GM21528 (cell line): Measurements from ENCODE around the gene SHB.

Source experiments
- ATAC-seq: cut with Tn5 transposase; IDR thresholded peaks from one replicate; pipeline ENCODE4 v1.9.1; 2021; ENCODE audit warnings: mild to moderate bottlenecking, moderate library complexity; ENCODE audit not compliant: unreplicated experiment, low FRiP score

The SHB gene

GRCh38 chr9:37972351-37972848 lies 96.6 kb downstream of the SHB start:
- ATAC-seq = no peak

- no peak for ATAC-seq
Observed at GRCh38 chr9:37971691-37972090, 97.3 kb downstream of the SHB start.

DNA sequence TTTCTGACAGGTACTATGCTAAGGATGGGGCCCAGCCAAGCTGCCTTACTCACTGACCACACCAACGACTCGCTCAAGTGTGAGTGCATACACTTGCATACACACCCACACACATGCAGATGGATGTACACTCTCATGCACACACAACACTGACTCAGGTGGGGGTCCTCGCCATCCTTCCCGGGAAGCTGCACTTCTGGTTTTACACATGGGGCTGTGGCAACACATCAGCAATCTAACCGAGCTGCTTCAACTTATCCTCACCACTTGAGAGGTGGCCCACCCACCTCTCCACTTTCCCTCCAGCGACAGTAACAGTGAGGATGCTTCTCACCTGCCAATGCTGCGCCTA lies 97.9 kb downstream of the SHB start:
- no peak for ATAC-seq

DNA sequence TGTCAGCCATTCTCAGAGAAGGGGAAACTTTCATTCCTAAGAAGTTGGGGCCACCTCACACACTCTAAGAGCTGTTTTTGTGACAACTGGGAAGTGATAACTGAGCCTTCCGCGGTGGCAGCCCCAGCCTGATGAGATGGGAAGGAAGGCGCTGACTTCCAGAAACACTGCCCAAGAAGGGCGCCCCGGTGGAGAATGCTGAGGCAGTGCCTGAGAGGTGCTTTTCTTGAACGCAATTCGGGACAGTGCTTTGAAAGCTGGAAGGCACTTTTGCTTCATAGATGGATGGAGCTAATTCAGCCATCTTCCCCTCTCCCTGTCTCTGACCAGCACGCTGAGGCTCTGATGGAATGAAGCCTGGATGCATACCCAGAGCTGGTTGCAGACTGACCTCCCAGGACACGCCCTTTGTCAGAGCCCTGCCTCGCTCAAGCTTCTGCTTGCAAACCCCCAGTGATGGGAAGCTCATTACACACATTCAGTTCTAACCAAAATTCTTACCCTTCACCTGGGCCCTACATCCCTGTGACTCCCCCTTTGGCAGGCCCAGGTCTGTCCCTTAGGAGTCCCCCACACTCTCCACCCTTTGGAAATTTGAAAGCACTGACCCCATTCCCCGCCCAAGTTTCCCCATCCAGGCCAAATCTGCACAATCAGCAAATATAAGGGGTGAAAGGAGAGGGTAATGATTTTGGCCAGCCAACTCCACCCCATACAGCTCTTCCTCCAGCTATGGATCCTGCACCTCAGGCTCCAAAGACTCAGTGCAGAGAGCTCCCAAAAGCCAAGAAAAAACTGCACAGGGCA lies 98.5 kb downstream of the SHB start:
- no peak for ATAC-seq

GRCh38 chr9:37969558-37970300 lies 99.3 kb downstream of the SHB start:
- no peak for ATAC-seq

DNA sequence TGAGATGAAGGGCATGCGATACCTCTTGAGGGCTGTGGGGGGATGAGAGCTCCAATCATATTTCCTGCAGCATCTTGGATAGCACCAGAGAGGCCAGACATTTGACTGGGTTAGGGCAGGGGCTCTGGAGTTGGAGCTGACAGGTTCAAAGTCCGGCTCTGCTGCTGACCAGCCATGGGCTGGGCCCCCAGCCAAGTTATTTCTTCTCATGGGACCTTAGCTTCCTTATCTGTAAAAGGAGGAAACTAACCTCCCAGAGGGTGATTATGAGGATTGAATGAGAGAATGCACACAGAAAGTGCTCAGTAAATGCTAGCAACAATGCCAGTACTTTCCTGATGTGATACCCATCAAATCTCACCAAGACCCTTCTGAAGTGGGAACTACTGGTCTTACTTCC lies 99.9 kb downstream of the SHB start:
- no peak for ATAC-seq

DNA sequence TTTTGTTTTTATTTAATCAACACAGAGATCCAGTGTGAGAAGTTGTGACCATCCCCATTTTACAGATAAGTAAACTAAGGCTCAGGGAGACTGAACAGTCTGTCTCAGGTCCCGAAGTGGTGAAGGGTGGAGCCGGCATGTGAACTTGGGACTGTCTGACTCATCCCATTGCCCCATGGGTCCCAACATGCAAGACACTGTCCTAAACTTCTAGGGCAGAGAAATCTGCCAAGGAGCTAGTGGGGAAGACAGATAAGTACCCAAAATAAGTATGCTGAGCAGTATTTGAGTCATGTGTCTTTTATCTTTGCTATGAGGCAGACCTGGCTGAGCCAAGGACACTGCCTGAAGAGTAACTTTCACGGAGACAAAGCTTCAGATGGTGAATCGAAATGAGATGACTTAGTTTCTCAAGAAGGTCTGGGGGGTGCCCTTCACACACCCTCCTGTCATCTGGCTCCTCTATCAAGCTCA lies 100.8 kb downstream of the SHB start:
- no peak for ATAC-seq

DNA sequence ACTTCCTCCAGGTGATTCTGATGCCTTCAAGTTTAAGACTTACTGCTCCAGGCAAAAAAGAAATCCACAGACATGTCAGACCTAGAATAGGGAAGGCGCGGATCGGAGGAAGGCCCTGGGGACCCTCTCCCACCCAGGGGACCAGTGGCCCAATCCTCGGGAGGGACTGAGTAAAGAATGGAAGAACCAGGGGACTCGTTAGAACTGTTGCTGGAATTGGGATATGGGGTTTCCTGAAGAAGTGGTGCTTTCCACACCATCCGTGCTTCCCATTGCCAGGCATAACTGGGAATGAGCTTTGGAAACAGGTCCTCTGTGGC lies 101.3 kb downstream of the SHB start:
- ATAC-seq = no peak

DNA sequence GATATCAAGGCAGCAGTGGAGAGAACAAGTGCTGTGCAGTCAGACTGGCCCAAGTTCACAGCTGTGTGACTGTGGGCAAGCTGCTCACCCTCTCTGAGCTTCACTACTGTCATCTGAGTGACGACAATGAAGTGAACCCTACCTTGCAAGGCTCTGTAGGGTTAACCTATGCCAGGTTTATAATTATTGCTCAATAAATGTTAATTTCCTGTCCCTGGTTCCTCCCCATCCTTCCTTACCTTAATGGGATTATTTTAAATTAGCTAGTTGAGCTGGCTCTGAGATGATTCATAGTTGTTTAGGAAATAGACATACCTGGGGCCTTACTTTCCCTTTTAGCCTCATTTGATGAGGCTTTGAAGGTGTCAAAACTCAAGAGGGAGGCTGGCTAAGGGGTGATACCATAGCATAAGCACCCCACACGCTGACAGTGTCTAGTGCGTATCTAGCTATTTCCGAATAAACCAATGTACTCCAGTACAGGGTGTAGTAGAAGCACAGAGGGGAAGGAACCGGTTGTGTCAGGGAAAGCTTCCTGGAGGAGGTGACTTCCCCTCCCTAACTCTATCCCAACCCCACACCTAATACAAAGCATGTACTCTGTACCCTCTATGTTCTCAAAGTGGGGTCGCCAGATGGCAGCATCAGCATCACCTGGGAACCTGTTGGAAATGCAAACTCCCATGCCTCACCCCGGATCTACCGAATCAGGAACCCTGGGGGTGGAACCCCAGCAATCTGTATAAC lies 101.8 kb downstream of the SHB start:
- no peak for ATAC-seq

DNA sequence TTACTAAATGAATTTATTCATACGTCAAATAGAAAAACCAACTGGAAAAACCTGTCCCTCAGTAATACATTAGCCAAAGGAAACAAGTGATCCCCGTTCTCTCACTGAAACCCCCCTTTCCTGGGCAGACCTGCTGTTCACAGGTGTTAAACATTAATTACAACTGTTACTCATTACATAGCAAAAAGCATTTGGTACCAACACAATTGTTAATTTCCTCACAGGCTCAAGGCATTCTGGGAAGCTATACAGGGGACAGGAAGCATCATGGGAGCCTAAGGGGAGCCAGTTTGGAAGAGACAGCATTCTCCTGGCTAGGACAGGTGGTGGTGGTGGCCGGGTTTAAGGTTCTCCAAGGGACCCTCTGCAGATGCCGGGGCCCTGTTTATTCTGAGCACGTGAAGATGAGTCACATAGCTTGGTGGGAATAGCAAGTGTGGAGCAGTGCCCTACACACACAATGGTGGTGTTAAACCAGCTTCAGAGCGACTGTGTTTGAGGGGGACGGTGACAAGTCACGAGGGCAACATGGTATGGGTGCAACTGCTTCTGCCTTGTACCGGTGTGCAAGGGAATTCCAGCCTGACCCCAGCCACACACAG lies 102.5 kb downstream of the SHB start:
- ATAC-seq = no peak

GRCh38 chr9:37965676-37966345 lies 103.2 kb downstream of the SHB start:
- ATAC-seq = peak; percentile 45

- ATAC-seq = no peak
Observed at GRCh38 chr9:37965116-37965515, 103.9 kb downstream of the SHB start.

GRCh38 chr9:37964740-37965081 lies 104.3 kb downstream of the SHB start:
- no peak for ATAC-seq

GRCh38 chr9:37963936-37964739 lies 104.9 kb downstream of the SHB start:
- no peak for ATAC-seq

- no peak for ATAC-seq
Observed at GRCh38 chr9:37961351-37961750, 107.7 kb downstream of the SHB start.

- ATAC-seq = no peak
Observed at GRCh38 chr9:37960631-37961030, 108.4 kb downstream of the SHB start.

DNA sequence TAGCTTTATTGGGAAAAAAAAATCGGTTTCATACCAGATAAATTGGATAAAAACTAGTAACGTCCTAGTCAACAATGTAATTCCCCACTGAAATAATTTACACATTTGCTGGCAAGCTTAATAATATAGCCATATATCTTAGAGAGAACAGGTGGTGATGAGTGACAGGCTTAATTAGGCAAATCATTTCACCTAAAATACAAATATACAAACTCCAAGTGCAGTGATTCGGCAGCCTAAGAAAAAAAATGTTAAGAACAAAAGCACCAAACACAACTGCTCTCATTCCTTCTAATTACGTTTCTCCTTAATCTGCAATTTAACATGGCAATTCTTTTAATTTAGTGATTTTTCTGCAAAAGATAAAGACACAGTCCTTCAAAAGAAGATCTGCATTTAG lies 109.1 kb downstream of the SHB start:
- ATAC-seq = no peak

GRCh38 chr9:37958154-37958553 lies 110.9 kb downstream of the SHB start:
- ATAC-seq = no peak

DNA sequence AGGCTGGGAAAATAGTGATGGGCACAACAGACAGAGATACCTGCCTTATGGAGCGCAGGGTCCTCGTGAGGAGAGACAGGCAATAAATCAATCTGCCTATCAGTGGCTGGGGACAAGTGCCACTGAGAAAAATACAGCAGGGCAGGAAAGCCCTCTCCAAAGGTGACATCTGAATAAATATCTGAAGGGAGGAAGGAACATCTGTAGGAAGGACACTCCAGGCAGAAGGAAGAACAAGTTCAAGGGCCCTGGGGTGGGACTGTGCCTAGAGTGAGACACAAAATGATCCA lies 111.4 kb downstream of the SHB start:
- no peak for ATAC-seq
